ENCODE data around the gene ADARB2.

DNA sequence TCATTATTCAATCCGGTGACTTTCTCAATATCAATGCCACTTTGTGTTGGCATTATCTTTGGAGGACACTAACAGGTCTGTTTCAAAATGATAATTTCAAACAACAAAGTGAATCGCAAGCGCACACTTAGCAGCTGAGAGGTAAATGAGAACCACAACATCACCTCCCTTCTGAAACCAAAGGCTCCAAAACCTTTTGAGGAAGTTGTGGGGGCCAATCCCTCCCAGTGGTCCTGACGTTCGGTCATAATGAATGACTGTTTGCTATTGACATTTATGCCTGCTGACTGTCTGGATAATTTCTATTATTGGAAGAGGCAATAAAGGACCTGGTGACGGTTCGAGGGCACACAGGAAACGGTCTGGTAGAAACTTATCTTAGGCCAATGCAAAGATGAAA is 1.8 kb downstream of the ADARB2 start:
- TF ChIP-seq, protein P1, sequence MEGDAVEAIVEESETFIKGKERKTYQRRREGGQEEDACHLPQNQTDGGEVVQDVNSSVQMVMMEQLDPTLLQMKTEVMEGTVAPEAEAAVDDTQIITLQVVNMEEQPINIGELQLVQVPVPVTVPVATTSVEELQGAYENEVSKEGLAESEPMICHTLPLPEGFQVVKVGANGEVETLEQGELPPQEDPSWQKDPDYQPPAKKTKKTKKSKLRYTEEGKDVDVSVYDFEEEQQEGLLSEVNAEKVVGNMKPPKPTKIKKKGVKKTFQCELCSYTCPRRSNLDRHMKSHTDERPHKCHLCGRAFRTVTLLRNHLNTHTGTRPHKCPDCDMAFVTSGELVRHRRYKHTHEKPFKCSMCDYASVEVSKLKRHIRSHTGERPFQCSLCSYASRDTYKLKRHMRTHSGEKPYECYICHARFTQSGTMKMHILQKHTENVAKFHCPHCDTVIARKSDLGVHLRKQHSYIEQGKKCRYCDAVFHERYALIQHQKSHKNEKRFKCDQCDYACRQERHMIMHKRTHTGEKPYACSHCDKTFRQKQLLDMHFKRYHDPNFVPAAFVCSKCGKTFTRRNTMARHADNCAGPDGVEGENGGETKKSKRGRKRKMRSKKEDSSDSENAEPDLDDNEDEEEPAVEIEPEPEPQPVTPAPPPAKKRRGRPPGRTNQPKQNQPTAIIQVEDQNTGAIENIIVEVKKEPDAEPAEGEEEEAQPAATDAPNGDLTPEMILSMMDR (IDR thresholded peaks at IDR 0.05; ENCODE audit: insufficient read depth, low read length), result no peak
- no peak for TF ChIP-seq POLR2AphosphoS5 (IDR thresholded peaks at IDR 0.05; ENCODE audit: low read depth)
- TF ChIP-seq, protein P2, sequence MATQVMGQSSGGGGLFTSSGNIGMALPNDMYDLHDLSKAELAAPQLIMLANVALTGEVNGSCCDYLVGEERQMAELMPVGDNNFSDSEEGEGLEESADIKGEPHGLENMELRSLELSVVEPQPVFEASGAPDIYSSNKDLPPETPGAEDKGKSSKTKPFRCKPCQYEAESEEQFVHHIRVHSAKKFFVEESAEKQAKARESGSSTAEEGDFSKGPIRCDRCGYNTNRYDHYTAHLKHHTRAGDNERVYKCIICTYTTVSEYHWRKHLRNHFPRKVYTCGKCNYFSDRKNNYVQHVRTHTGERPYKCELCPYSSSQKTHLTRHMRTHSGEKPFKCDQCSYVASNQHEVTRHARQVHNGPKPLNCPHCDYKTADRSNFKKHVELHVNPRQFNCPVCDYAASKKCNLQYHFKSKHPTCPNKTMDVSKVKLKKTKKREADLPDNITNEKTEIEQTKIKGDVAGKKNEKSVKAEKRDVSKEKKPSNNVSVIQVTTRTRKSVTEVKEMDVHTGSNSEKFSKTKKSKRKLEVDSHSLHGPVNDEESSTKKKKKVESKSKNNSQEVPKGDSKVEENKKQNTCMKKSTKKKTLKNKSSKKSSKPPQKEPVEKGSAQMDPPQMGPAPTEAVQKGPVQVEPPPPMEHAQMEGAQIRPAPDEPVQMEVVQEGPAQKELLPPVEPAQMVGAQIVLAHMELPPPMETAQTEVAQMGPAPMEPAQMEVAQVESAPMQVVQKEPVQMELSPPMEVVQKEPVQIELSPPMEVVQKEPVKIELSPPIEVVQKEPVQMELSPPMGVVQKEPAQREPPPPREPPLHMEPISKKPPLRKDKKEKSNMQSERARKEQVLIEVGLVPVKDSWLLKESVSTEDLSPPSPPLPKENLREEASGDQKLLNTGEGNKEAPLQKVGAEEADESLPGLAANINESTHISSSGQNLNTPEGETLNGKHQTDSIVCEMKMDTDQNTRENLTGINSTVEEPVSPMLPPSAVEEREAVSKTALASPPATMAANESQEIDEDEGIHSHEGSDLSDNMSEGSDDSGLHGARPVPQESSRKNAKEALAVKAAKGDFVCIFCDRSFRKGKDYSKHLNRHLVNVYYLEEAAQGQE (IDR thresholded peaks at IDR 0.05; ENCODE audit: insufficient replicate concordance, low read depth), result no peak
- TF ChIP-seq SPI1 (IDR thresholded peaks at IDR 0.05; ENCODE audit: borderline replicate concordance, low read depth), result no peak

Measured in HL-60 (cell line).